GM19438 (cell line): ENCODE measurements around the gene HHIP.
"Not testable (repeated sequence)": the region's sequence is repeated elsewhere in the genome, so short reads cannot be mapped to it uniquely, and the experiment has no call there.

Experiments
- ATAC-seq: cut with Tn5 transposase; IDR thresholded peaks from one replicate; pipeline ENCODE4 v1.9.1; 2021; ENCODE audit warnings: low read depth; ENCODE audit not compliant: unreplicated experiment

Gene HHIP

DNA sequence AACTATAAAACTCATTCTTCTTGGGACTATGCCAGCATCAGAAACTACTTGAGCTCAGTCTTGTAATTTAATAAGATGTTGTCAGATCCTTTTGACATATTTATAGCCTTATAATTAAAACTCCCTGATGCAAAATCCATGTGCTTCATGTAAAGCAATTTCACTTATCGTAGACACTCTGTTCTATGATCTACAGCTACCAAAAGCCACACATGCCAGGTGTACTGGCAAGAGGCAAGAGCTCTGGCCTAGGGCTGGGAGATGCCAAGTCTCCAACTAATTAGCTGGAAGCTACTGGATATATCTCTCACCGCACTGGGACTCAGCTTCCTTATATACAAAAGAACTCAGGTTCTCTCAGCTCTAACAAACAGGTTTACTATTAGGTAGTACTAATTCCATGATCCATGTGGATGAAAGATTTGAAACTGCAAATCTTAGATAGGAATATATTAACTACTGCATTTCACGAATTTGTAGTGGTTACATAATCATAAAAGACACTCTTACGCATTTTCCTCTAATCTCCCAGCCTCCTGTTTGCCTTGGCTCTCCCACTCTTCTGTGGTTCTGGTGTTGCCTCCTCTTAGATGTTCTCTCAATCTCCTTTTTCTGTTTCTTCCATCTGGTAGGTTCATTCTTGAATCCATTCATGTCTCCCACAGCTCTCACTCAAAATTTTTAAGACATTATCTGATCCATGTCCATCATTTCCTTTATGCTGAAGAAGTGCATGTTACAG is 103.0 kb downstream of the HHIP start:
- no peak for ATAC-seq

DNA sequence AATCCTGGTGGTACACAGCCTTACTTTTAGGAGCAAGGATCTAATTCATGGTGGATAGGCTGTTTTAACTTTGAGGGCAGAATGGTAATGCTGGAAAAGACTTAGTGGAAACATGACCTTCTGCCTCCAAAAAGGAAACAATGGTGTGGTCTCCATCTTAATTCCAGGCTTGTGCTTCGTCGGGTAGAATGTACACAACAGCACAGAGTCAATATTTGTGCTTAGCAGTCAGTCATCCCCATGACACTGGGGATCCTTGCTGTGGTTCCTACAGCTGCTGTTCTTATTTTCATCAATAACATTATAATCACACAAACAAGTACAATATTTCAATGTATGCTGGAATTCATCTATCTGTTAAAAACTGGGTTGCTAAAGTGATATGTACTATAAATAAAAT is 104.4 kb downstream of the HHIP start:
- no peak for ATAC-seq

GRCh38 chr4:144754562-144755410 is 108.8 kb downstream of the HHIP start:
- ATAC-seq = no peak

DNA sequence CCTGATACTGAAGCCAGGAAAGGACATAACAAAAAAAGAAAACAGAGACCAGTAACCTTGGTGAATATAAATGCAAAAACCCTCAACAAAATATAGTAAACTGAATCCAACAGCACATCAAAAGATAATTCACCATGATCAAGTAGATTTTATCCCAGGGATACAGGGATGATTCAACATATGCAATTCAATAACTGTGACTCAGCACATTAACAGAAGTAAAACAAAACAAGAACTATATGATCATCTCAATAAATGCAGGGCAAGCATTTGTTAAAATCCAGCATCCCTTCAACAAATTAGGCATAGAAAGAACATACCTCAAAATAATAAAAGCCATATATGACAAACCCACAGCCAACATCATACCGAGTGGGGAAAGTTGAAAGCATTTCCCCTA is 112.0 kb downstream of the HHIP start:
- no peak for ATAC-seq

DNA sequence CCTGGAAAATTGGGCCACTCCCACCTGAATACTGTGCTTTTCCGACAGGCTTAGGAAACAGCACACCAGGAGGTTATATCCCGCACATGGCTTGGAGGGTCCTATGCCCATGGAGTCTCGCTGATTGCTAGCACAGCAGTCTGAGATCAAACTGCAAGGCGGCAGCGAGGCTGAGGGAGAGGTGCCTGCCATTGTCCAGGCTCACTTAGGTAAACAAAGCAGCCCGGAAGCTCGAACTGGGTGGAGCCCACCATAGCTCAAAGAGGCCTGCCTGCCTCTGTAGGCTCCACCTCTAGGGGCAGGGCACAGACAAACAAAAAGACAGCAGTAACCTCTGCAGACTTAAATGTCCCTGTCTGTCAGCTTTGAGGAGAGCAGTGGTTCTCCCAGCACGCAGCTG is 122.9 kb downstream of the HHIP start:
- ATAC-seq = not testable (repeated sequence)

DNA sequence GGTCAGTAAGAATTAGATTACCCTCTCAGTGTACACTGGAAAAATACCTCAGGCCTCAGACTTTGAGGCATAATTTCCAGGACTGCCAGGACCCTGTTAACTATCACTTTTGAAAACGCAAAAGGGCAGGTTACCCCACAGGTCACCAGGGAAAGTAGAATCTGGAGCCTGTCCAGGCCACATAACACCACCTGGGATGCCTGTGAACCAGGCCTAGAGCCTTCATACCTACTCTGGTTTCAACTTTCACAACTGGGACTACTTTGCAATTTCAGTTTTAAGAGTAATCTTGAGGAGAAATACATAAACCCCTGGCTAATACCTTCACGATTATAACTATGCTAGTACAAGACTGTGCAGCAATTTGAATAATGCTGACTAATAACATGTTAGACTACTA is 132.4 kb downstream of the HHIP start:
- ATAC-seq = no peak

DNA sequence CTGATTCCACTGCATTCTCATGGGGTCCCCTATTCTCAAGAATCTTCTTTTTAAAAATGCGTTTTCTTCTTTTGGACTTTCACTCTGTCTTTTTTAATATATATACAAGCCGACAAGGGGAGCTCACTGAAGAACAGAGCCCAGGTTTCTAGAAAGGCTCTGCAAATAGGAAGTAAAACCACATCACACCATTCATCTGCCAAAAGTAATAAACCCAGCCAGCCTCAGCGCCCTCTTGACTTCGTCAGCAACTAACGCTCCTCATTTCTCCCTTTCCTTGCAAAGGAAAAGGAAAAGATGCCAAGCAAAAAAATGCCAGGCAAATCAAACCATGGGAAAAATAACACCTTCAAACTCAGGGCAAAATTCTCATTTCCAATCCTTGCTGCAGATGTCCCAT is 136.4 kb downstream of the HHIP start:
- no peak for ATAC-seq

DNA sequence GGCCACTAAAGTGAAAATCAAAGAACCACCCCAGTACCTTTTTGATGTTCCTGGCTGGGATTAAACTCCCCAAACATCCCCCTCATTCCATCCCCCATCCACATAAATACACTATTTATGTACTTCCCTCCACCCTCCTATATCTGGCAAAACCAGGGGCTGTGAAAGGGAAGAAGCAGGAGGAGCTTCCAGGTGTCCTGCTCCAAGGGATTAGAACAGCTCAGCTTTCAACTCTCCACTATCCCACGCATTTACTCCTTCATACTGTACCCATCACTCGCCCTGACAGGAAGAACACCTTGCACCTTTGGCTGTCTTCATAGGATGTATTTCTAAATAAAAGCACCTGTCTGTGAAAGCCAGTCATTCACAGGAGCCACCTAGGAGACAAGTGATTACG is 140.0 kb downstream of the HHIP start:
- ATAC-seq = no peak

GRCh38 chr4:144787365-144788258 is 141.7 kb downstream of the HHIP start:
- ATAC-seq = no peak

- ATAC-seq = no peak
Observed at GRCh38 chr4:144788469-144788868, 142.5 kb downstream of the HHIP start.

GRCh38 chr4:144791933-144792332 is 146.0 kb downstream of the HHIP start:
- ATAC-seq = not testable (repeated sequence)
